Measurements from ENCODE around the gene MUS81. TPM values are rescaled to one million over a fixed set of nuclear protein-coding genes. Genes with fewer than 3 reads are reported as not detected.

The MUS81 gene
- total and polyA plus RNA-seq, 2 of the 13 experiments (the other 11 are each of a cell fraction or from before 2014, with no cell fraction given), result 25.6 to 30.2 TPM

- TF ChIP-seq STAG1 (CRISPR knock-in tag; IDR thresholded peaks at IDR 0.05) (0 out of 2 replicates have a peak, but pooled peaks have one; percentile 1), ZNF274 (CRISPR knock-in tag; IDR thresholded peaks at IDR 0.05) (peak; percentile 65; the same call in 1 of the 2 replicates), KDM3A (CRISPR knock-in tag; IDR thresholded peaks at IDR 0.05; ENCODE audit: low read depth) (peak; percentile 25; the same call in 1 of the 2 replicates), AKAP8 (CRISPR knock-in tag; IDR thresholded peaks at IDR 0.05) (peak; percentile 90), YEATS2 (CRISPR knock-in tag; IDR thresholded peaks at IDR 0.05; ENCODE audit: borderline replicate concordance) (peak; percentile 26), POLR2AphosphoS5 (IDR thresholded peaks at IDR 0.05; ENCODE audit: low read depth, low read length) (0 out of 2 replicates have a peak, but pooled peaks have one; percentile 23), ZBED4 (CRISPR knock-in tag; IDR thresholded peaks at IDR 0.05; ENCODE audit: borderline replicate concordance) (peak; percentile 83; the same call in 1 of the 2 replicates), DMAP1 (CRISPR knock-in tag; IDR thresholded peaks at IDR 0.05) (peak; percentile 60; the same call in 1 of the 2 replicates), UBTF (CRISPR knock-in tag; IDR thresholded peaks at IDR 0.05) (peak; percentile 75), PHF8 (CRISPR knock-in tag; IDR thresholded peaks at IDR 0.05) (peak; percentile 49; the same call in 1 of the 2 replicates), RBM22 (optimal IDR thresholded peaks at IDR 0.05; ENCODE audit: low read length) (peak; percentile 66), PRDM10 (CRISPR knock-in tag; IDR thresholded peaks at IDR 0.05; ENCODE audit: low read depth) (peak; percentile 24; the same call in 1 of the 2 replicates), GFI1 (CRISPR knock-in tag; IDR thresholded peaks at IDR 0.05; ENCODE audit: borderline replicate concordance) (no peak), ELF1 (CRISPR knock-in tag; IDR thresholded peaks at IDR 0.05) (peak; percentile 79), KMT2A (CRISPR knock-in tag; IDR thresholded peaks at IDR 0.05) (peak; percentile 45; the same call in 1 of the 2 replicates), XBP1 (CRISPR knock-in tag; IDR thresholded peaks at IDR 0.05) (no peak), SP1 (IDR thresholded peaks at IDR 0.05) (no peak), SP1 (CRISPR knock-in tag; IDR thresholded peaks at IDR 0.05) (peak; percentile 25), BHLHE40 (IDR thresholded peaks at IDR 0.05; ENCODE audit: low read length) (peak; percentile 47; the same call in 1 of the 2 replicates), KLF9 (CRISPR knock-in tag; IDR thresholded peaks at IDR 0.05; ENCODE audit: low read depth) (peak; percentile 84; the same call in 1 of the 2 replicates), POLR2G (IDR thresholded peaks at IDR 0.05; ENCODE audit: low read depth, low read length) (peak; percentile 55; the same call in 1 of the 2 replicates)
Observed at GRCh38 chr11:65856689-65857499, 3.3 kb upstream of the MUS81 start (continued).

Measured in HepG2 (cell line).